ENCODE data around the gene WDR11.

WDR11 gene

GRCh38 chr10:120850911-120851865 is at the start of gene WDR11:
Gene WDR11, plus strand, starts transcription at chr10:120851362. Its CDS starts 59 bp downstream, at chr10:120851421.
- peak; percentile 28 to 38 for DNase-seq (ENCODE audit: low read depth in 2 of 2)

GRCh38 chr10:120802935-120803334 is 48.2 kb upstream of the WDR11 start:
- no peak for DNase-seq (ENCODE audit: low read depth in 2 of 2)

GRCh38 chr10:120803972-120804371 is 47.2 kb upstream of the WDR11 start:
- no peak for DNase-seq (ENCODE audit: low read depth in 2 of 2)

GRCh38 chr10:120805014-120805812 is 45.9 kb upstream of the WDR11 start:
- DNase-seq (ENCODE audit: low read depth in 2 of 2), result no peak

GRCh38 chr10:120806081-120806480 is 45.1 kb upstream of the WDR11 start:
- DNase-seq (ENCODE audit: low read depth in 2 of 2), result no peak

- no peak for DNase-seq (ENCODE audit: low read depth in 2 of 2)
Measured at GRCh38 chr10:120810298-120810697, 40.9 kb upstream of the WDR11 start.

- no peak for DNase-seq (ENCODE audit: low read depth in 2 of 2)
Measured at GRCh38 chr10:120813085-120813484, 38.1 kb upstream of the WDR11 start.

- DNase-seq (ENCODE audit: low read depth in 2 of 2), result no peak
Measured at GRCh38 chr10:120818301-120818700, 32.9 kb upstream of the WDR11 start.

GRCh38 chr10:120819366-120819765 is 31.8 kb upstream of the WDR11 start:
- no peak for DNase-seq (ENCODE audit: low read depth in 2 of 2)

GRCh38 chr10:120823266-120823665 is 27.9 kb upstream of the WDR11 start:
- no peak for DNase-seq (ENCODE audit: low read depth in 2 of 2)

GRCh38 chr10:120824881-120825309 is 26.3 kb upstream of the WDR11 start:
- DNase-seq (ENCODE audit: low read depth in 2 of 2), result no peak

GRCh38 chr10:120825878-120826769 is 25.0 kb upstream of the WDR11 start:
- no peak for DNase-seq (ENCODE audit: low read depth in 2 of 2)

GRCh38 chr10:120827251-120827875 is 23.8 kb upstream of the WDR11 start:
- no peak for DNase-seq (ENCODE audit: low read depth in 2 of 2)

- no peak for DNase-seq (ENCODE audit: low read depth in 2 of 2)
Measured at GRCh38 chr10:120828763-120829319, 22.3 kb upstream of the WDR11 start.

GRCh38 chr10:120832106-120832505 is 19.1 kb upstream of the WDR11 start:
- DNase-seq (ENCODE audit: low read depth in 2 of 2), result no peak

GRCh38 chr10:120833222-120833928 is 17.8 kb upstream of the WDR11 start:
- DNase-seq (ENCODE audit: low read depth in 2 of 2), result no peak

GRCh38 chr10:120835603-120836002 is 15.6 kb upstream of the WDR11 start:
- DNase-seq (ENCODE audit: low read depth in 2 of 2), result no peak

- DNase-seq (ENCODE audit: low read depth in 2 of 2), result no peak
Measured at GRCh38 chr10:120838941-120839340, 12.2 kb upstream of the WDR11 start.

- DNase-seq (ENCODE audit: low read depth in 2 of 2), result no peak
Measured at GRCh38 chr10:120841522-120842189, 9.5 kb upstream of the WDR11 start.

- DNase-seq (ENCODE audit: low read depth in 2 of 2), result no peak
Measured at GRCh38 chr10:120854388-120854787, 3.2 kb downstream of the WDR11 start.
